Activated T-cell treated with anti-CD3 and anti-CD28 coated beads for 48 hours (primary cell): ENCODE measurements around the gene FAM210A.

Source experiments
- DNase-seq: peaks from one replicate; pipeline ENCODE4 v3.0.0-alpha.2; 2020; ENCODE audit warnings: low read depth

Gene FAM210A

GRCh38 chr18:13621886-13622619 is 104.3 kb downstream of the FAM210A start:
- DNase-seq = no peak

GRCh38 chr18:13621446-13621849 is 104.9 kb downstream of the FAM210A start:
- no peak for DNase-seq

- DNase-seq = no peak
Observed at GRCh38 chr18:13620818-13621445, 105.4 kb downstream of the FAM210A start.

GRCh38 chr18:13620206-13620672 is 106.1 kb downstream of the FAM210A start:
- no peak for DNase-seq

GRCh38 chr18:13619505-13620205 is 106.7 kb downstream of the FAM210A start:
- no peak for DNase-seq

GRCh38 chr18:13618760-13619438 is 107.5 kb downstream of the FAM210A start:
- DNase-seq = no peak

- no peak for DNase-seq
Observed at GRCh38 chr18:13617826-13618515, 108.4 kb downstream of the FAM210A start.

GRCh38 chr18:13616525-13617035 is 109.8 kb downstream of the FAM210A start:
- no peak for DNase-seq

- no peak for DNase-seq
Observed at GRCh38 chr18:13616041-13616440, 110.3 kb downstream of the FAM210A start.

- DNase-seq = no peak
Observed at GRCh38 chr18:13615432-13615861, 110.9 kb downstream of the FAM210A start.

GRCh38 chr18:13614641-13615288 is 111.6 kb downstream of the FAM210A start:
- DNase-seq = peak; percentile 19

GRCh38 chr18:13613591-13614501 is 112.5 kb downstream of the FAM210A start:
- DNase-seq = no peak
